Gastroesophageal sphincter (tissue), 4 donors: Measurements from ENCODE around the gene TMEM242. TPM values are rescaled to one million over a fixed set of nuclear protein-coding genes. Genes with fewer than 3 reads are reported as not detected.
"Not testable (repeated sequence)": the region's sequence is repeated elsewhere in the genome, so short reads cannot be mapped to it uniquely, and the experiment has no call there.

Experiments
- ATAC-seq: fragments of 150-250 bp; one replicate; pipeline ENCODE4 v1.9.1; 2016; ENCODE audit warnings: mild to moderate bottlenecking, moderate library complexity
- H3K27ac ChIP-seq, 4 donors: fragments of 200-600 bp; sonication (generic) in 3 of 4; 1 replicate in 3 of 4; 2 replicates in 1 of 4; pipeline ENCODE4 v1.5.1; 2016 to 2019
- H3K27me3 ChIP-seq: fragments of 200-600 bp; sonication (generic); one replicate; pipeline ENCODE4 v1.5.1; 2019
- H3K36me3 ChIP-seq, 2 donors: fragments of 200-600 bp; sonication (generic); one replicate each; pipeline ENCODE4 v1.5.1; 2019; ENCODE audit warnings: control low read depth in 1 of 2
- H3K4me1 ChIP-seq, 3 donors: fragments of 200-600 bp; sonication (generic); 1 replicate in 2 of 3; 2 replicates in 1 of 3; pipeline ENCODE4 v1.5.1; 2016 to 2019; ENCODE audit warnings: control low read depth in 2 of 3
- H3K4me3 ChIP-seq, 2 donors: fragments of 200-600 bp; sonication (generic); one replicate each; pipeline ENCODE4 v1.5.1; 2019; ENCODE audit warnings: mild to moderate bottlenecking in 1 of 2, moderate library complexity in 1 of 2
- H3K9me3 ChIP-seq, 3 donors: fragments of 200-600 bp; sonication (generic); one replicate each; pipeline ENCODE4 v1.5.1; 2017 to 2019; ENCODE audit warnings: control low read depth in 2 of 3
- EP300 ChIP-seq: sonication (generic); formaldehyde crosslinking; IDR thresholded peaks from one replicate; pipeline ENCODE4 v1.6.1; 2017; ENCODE audit warnings: antibody characterized with exemption, mild to moderate bottlenecking
- POLR2A ChIP-seq, 2 donors: fragments of 450-650 bp; IDR thresholded peaks; one replicate each; pipeline ENCODE4 v1.6.1; 2017; ENCODE audit warnings: antibody characterized with exemption in 2 of 2, mild to moderate bottlenecking in 2 of 2, moderate library complexity in 1 of 2
- POLR2AphosphoS5 ChIP-seq: sonication (generic); formaldehyde crosslinking; IDR thresholded peaks from one replicate; pipeline ENCODE4 v1.6.1; 2017; ENCODE audit warnings: antibody characterized with exemption
- WGBS, 2 donors: methylation state at CpG; one replicate each; pipeline ENCODE4 v1.1.5; 2018; ENCODE audit warnings: low coverage in 1 of 2; 5-methylcytosine and 5-hydroxymethylcytosine counted together
- total RNA-seq, 4 donors: library from RNA; depleted of rRNA; stranded (reverse); fragments of >200 nt; gene quantifications; one replicate each; pipeline ENCODE4 v1.1.0, GENCODE V29; 2016
- TF ChIP-seq, protein P1 (sequence below), 4 experiments: fragments of 200-600 bp in 2 of 4; fragments of 450-650 bp in 2 of 4; sonication (generic) in 1 of 4; IDR thresholded peaks; one replicate each; pipeline ENCODE4 v1.5.1; 2017 to 2019; ENCODE audit warnings: antibody characterized with exemption in 4 of 4, mild to moderate bottlenecking in 2 of 4, moderate library complexity in 2 of 4

TMEM242 gene
- total RNA-seq, 4 donors from 2014 or later: 6.6 to 8.4 (median 7.6) TPM

DNA sequence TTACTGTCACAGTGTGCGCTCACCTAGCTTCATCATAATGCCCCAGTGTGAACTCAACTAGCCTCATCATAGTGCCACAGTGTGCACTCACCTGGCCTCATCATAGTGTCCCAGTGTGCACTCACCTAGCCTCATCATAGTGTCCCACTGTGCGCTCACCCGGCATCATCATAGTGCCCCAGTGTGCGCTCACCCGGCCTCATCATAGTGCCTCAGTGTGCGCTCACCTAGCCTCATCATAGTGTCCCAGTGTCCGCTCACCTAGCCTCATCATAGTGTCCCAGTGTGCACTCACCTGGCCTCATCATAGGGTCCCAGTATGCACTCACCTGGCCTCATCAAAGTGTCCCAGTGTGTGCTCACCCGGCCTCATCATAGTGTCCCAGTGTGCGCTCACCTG is 10.6 kb downstream of the TMEM242 start:
- Histone ChIP-seq H3K9me3 (no peaks in the 10 kb centered on the region), H3K27ac (no peak overlapping the region), H3K36me3 (peaks cover 0 to 34% of the 10 kb centered on the region in 2 donors), H3K4me3 (no peak overlapping the region), H3K4me1 (peaks cover 0 to 22% (median 5%) of the 10 kb centered on the region in 3 donors), H3K27me3 (no peaks in the 10 kb centered on the region)
- WGBS, 2 donors: 69 to 73% methylated on average over 9 of the region's 9 CpGs
- no peak for ATAC-seq
- TF ChIP-seq POLR2AphosphoS5 (no peak), POLR2A (IDR thresholded peaks at IDR 0.05) (no peak)
- TF ChIP-seq, protein P1, sequence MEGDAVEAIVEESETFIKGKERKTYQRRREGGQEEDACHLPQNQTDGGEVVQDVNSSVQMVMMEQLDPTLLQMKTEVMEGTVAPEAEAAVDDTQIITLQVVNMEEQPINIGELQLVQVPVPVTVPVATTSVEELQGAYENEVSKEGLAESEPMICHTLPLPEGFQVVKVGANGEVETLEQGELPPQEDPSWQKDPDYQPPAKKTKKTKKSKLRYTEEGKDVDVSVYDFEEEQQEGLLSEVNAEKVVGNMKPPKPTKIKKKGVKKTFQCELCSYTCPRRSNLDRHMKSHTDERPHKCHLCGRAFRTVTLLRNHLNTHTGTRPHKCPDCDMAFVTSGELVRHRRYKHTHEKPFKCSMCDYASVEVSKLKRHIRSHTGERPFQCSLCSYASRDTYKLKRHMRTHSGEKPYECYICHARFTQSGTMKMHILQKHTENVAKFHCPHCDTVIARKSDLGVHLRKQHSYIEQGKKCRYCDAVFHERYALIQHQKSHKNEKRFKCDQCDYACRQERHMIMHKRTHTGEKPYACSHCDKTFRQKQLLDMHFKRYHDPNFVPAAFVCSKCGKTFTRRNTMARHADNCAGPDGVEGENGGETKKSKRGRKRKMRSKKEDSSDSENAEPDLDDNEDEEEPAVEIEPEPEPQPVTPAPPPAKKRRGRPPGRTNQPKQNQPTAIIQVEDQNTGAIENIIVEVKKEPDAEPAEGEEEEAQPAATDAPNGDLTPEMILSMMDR (IDR thresholded peaks at IDR 0.05): no peak

DNA sequence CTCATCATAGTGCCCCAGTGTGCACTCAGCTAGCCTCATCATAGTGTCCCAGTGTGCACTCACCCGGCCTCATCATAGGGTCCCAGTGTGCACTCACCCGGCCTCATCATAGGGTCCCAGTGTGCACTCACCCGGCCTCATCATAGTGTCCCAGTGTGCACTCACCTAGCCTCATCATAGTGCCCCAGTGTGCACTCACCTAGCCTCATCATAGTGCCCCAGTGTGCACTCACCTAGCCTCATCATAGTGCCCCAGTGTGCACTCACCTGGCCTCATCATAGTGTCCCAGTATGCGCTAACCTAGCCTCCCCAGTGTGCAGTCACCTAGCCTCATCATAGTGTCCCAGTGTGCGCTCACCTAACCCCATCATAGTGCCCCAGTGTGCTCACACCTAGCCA is 12.6 kb downstream of the TMEM242 start:
- peak; percentile 56 for ATAC-seq
- H3K9me3 ChIP-seq, H3K27me3 ChIP-seq, H3K27ac ChIP-seq, H3K4me3 ChIP-seq: not testable (repeated sequence)
- 57 to 70% methylated on average over 4 to 5 of the region's 5 CpGs for WGBS, 2 donors
- Histone ChIP-seq H3K4me1 (peaks cover 0 to 15% (median 0%) of the 10 kb centered on the region in 3 donors), H3K36me3 (peaks cover 0 to 28% of the 10 kb centered on the region in 2 donors)

GRCh38 chr6:157307661-157308060 is 15.7 kb downstream of the TMEM242 start:
- ATAC-seq: no peak
- peaks cover 0 to 12% of the 10 kb centered on the region in 2 donors for H3K36me3 ChIP-seq
- peaks cover 0 to 20% (median 0%) of the 10 kb centered on the region in 3 donors for H3K4me1 ChIP-seq
- no peaks in the 10 kb centered on the region for H3K27me3 ChIP-seq
- no peaks in the 10 kb centered on the region for H3K9me3 ChIP-seq
- no peak overlapping the region for H3K4me3 ChIP-seq
- TF ChIP-seq EP300: no peak
- TF ChIP-seq, protein P1 (IDR thresholded peaks at IDR 0.05): no peak
- WGBS, 2 donors: 69 to 74% methylated on average over 5 of the region's 5 CpGs
- no peak overlapping the region for H3K27ac ChIP-seq

GRCh38 chr6:157305670-157306653 is 17.4 kb downstream of the TMEM242 start:
- Histone ChIP-seq H3K27ac (peak overlapping the region in 3 of 4 donors; percentile 18 to 45 (median 37)), H3K9me3 (no peaks in the 10 kb centered on the region), H3K4me3 (peak overlapping the region in 1 of 2 donors; percentile 0), H3K36me3 (peaks cover 0 to 6% of the 10 kb centered on the region in 2 donors), H3K4me1 (peaks cover 0 to 20% (median 0%) of the 10 kb centered on the region in 3 donors), H3K27me3 (no peaks in the 10 kb centered on the region)
- TF ChIP-seq POLR2AphosphoS5: no peak
- TF ChIP-seq POLR2A (IDR thresholded peaks at IDR 0.05): no peak
- TF ChIP-seq, protein P1 (IDR thresholded peaks at IDR 0.05): no peak
- no peak for TF ChIP-seq EP300
- ATAC-seq: no peak
- 84 to 85% methylated on average over 7 to 8 of the region's 9 CpGs for WGBS, 2 donors

GRCh38 chr6:157304899-157305663 is 18.2 kb downstream of the TMEM242 start:
- peak; percentile 66 for ATAC-seq
- no peaks in the 10 kb centered on the region for H3K27me3 ChIP-seq
- 65 to 80% methylated on average over 12 of the region's 12 CpGs for whole genome bisulfite sequencing, 2 donors
- peak overlapping the region in 3 of 4 donors; percentile 18 to 45 (median 37) for H3K27ac ChIP-seq
- peak overlapping the region in 1 of 2 donors; percentile 0 for H3K4me3 ChIP-seq
- H3K36me3 ChIP-seq: peaks cover 0 to 3% of the 10 kb centered on the region in 2 donors
- H3K4me1 ChIP-seq: peaks cover 0 to 20% (median 0%) of the 10 kb centered on the region in 3 donors
- H3K9me3 ChIP-seq: no peaks in the 10 kb centered on the region
- TF ChIP-seq EP300: no peak
- no peak for TF ChIP-seq POLR2AphosphoS5
- TF ChIP-seq, protein P1 (IDR thresholded peaks at IDR 0.05): no peak
- no peak for TF ChIP-seq POLR2A (IDR thresholded peaks at IDR 0.05)
